Nephron (organoid): ENCODE measurements around the gene EEPD1.

ENCODE experiments used
- H3K27ac Mint-ChIP-seq, 3 experiments: 2 replicates each; pipeline ENCODE4 v1.8.0; 2020; ENCODE audit warnings: mixed read lengths in 3 of 3, mild to moderate bottlenecking in 2 of 3, moderate library complexity in 1 of 3
- H3K27me3 Mint-ChIP-seq: 2 replicates; pipeline ENCODE4 v1.8.0; 2021; ENCODE audit warnings: low read depth, mild to moderate bottlenecking, moderate library complexity, mixed read lengths
- H3K36me3 Mint-ChIP-seq: 2 replicates; pipeline ENCODE4 v1.8.0; 2020; ENCODE audit warnings: low read depth, mixed read lengths
- H3K4me1 Mint-ChIP-seq: 2 replicates; pipeline ENCODE4 v1.8.0; 2020; ENCODE audit warnings: mixed read lengths
- H3K4me3 Mint-ChIP-seq, 3 experiments: 2 replicates each; pipeline ENCODE4 v1.8.0; 2020; ENCODE audit warnings: mild to moderate bottlenecking in 3 of 3, mixed read lengths in 3 of 3, moderate library complexity in 2 of 3
- H3K9me3 Mint-ChIP-seq: 2 replicates; pipeline ENCODE4 v1.8.0; 2020; ENCODE audit warnings: mixed read lengths
- CTCF ChIP-seq, 3 experiments: fragments of 200-600 bp; sonication (generic); IDR thresholded peaks; one replicate each; pipeline ENCODE4 v1.5.0; 2021; ENCODE audit warnings: antibody characterized with exemption in 3 of 3; ENCODE audit not compliant: unreplicated experiment in 3 of 3

Gene EEPD1

GRCh38 chr7:36157527-36158320 lies 4.7 kb downstream of the EEPD1 start:
- no peak for TF ChIP-seq CTCF (IDR thresholded peaks at IDR 0.05; ENCODE audit: unreplicated experiment in 3 of 3)
- Mint-ChIP-seq H3K36me3 (peaks cover 7% of the 10 kb centered on the region), H3K27ac (peak overlapping the region in 2 of 3 experiments; percentile 17 to 46), H3K4me1 (peaks cover 77% of the 10 kb centered on the region), H3K27me3 (peaks cover 4% of the 10 kb centered on the region), H3K9me3 (no peaks in the 10 kb centered on the region), H3K4me3 (peak overlapping the region; percentile 55 to 63 (median 57))

- Mint-ChIP-seq H3K27ac (no peak overlapping the region), H3K9me3 (no peaks in the 10 kb centered on the region)
These were observed 5.2 kb downstream of the EEPD1 start for GRCh38 chr7:36158321-36158605.

GRCh38 chr7:36159618-36160017 lies 6.6 kb downstream of the EEPD1 start:
- Mint-ChIP-seq H3K27me3 (no peaks in the 10 kb centered on the region), H3K27ac (no peak overlapping the region), H3K9me3 (no peaks in the 10 kb centered on the region), H3K36me3 (peaks cover 7% of the 10 kb centered on the region), H3K4me1 (peaks cover 80% of the 10 kb centered on the region), H3K4me3 (no peak overlapping the region)
- TF ChIP-seq CTCF (IDR thresholded peaks at IDR 0.05; ENCODE audit: unreplicated experiment in 3 of 3) = no peak

More at GRCh38 chr7:36158321-36158605, 5.2 kb downstream of the EEPD1 start:
- H3K4me1 Mint-ChIP-seq = peaks cover 82% of the 10 kb centered on the region
- TF ChIP-seq CTCF (IDR thresholded peaks at IDR 0.05; ENCODE audit: unreplicated experiment in 3 of 3) = no peak
- peak overlapping the region in 1 of 3 experiments; percentile 28 for H3K4me3 Mint-ChIP-seq
- peaks cover 7% of the 10 kb centered on the region for H3K36me3 Mint-ChIP-seq
- H3K27me3 Mint-ChIP-seq = peaks cover 4% of the 10 kb centered on the region

- Mint-ChIP-seq H3K9me3 (no peaks in the 10 kb centered on the region), H3K27ac (no peak overlapping the region), H3K4me1 (peaks cover 82% of the 10 kb centered on the region), H3K4me3 (no peak overlapping the region), H3K36me3 (peaks cover 7% of the 10 kb centered on the region), H3K27me3 (no peaks in the 10 kb centered on the region)
- no peak for TF ChIP-seq CTCF (IDR thresholded peaks at IDR 0.05; ENCODE audit: unreplicated experiment in 3 of 3)
These were observed 7.3 kb downstream of the EEPD1 start for GRCh38 chr7:36160313-36160712.

- TF ChIP-seq CTCF (IDR thresholded peaks at IDR 0.05; ENCODE audit: unreplicated experiment in 3 of 3) = no peak
- Mint-ChIP-seq H3K27ac (no peak overlapping the region), H3K9me3 (no peaks in the 10 kb centered on the region), H3K4me1 (peaks cover 70% of the 10 kb centered on the region), H3K4me3 (no peak overlapping the region), H3K36me3 (peaks cover 3% of the 10 kb centered on the region), H3K27me3 (no peaks in the 10 kb centered on the region)
These were observed 8.9 kb downstream of the EEPD1 start for GRCh38 chr7:36161996-36162395.

- H3K4me3 Mint-ChIP-seq = no peak overlapping the region
- peaks cover 40% of the 10 kb centered on the region for H3K4me1 Mint-ChIP-seq
- H3K36me3 Mint-ChIP-seq = peaks cover 4% of the 10 kb centered on the region
- TF ChIP-seq CTCF (IDR thresholded peaks at IDR 0.05; ENCODE audit: unreplicated experiment in 3 of 3) = no peak
- H3K27ac Mint-ChIP-seq = no peak overlapping the region
- no peaks in the 10 kb centered on the region for H3K9me3 Mint-ChIP-seq
- H3K27me3 Mint-ChIP-seq = no peaks in the 10 kb centered on the region
These were observed 12.0 kb downstream of the EEPD1 start for GRCh38 chr7:36165059-36165458.
